GM12891 (cell line): ENCODE results near the gene HELZ.

Source experiments
- PAX5 ChIP-seq: IDR thresholded peaks from 2 replicates; pipeline ENCODE4 v1.6.1; 2011; ENCODE audit warnings: low read length, moderate library complexity, mild to moderate bottlenecking; ENCODE audit not compliant: insufficient read depth, severe bottlenecking
- POLR2A ChIP-seq: IDR thresholded peaks from 2 replicates; pipeline ENCODE4 v1.6.1; 2011; ENCODE audit warnings: low read depth, low read length, control low read depth
- POLR2AphosphoS5 ChIP-seq: IDR thresholded peaks from 2 replicates; pipeline ENCODE4 v1.6.1; 2011; ENCODE audit warnings: low read depth, low read length, control low read depth
- POU2F2 ChIP-seq: IDR thresholded peaks from 2 replicates; pipeline ENCODE4 v1.6.1; 2011; ENCODE audit warnings: low read depth, mild to moderate bottlenecking, control low read depth, low read length, moderate library complexity

GRCh38 chr17:67253384-67253783 is 8.4 kb upstream of the HELZ start:
- TF ChIP-seq POLR2AphosphoS5 (no peak), POLR2A (no peak), PAX5 (no peak), POU2F2 (no peak)
